Stimulated activated CD8-positive, alpha-beta memory T cell treated with anti-CD3 and anti-CD28 coated beads, Interleukin-4, amount 100 ng/mL, for 24 hours (primary cell): ENCODE data around the gene ZBTB7C.

ENCODE experiments used
- DNase-seq: peaks from one replicate; pipeline ENCODE4 v3.0.0-alpha.2; 2020; ENCODE audit warnings: low read depth

ZBTB7C gene

GRCh38 chr18:48085781-48086487, 323.2 kb downstream of the ZBTB7C start:
- no peak for DNase-seq

GRCh38 chr18:48084858-48085257, 324.3 kb downstream of the ZBTB7C start:
- DNase-seq: no peak

- DNase-seq: no peak
Measured at GRCh38 chr18:48084041-48084757, 325.0 kb downstream of the ZBTB7C start.

GRCh38 chr18:48080546-48080945, 328.6 kb downstream of the ZBTB7C start:
- no peak for DNase-seq

- DNase-seq: no peak
Measured at GRCh38 chr18:48079885-48080284, 329.3 kb downstream of the ZBTB7C start.

- DNase-seq: no peak
Measured at GRCh38 chr18:48078448-48078847, 330.7 kb downstream of the ZBTB7C start.

GRCh38 chr18:48077291-48077690, 331.9 kb downstream of the ZBTB7C start:
- DNase-seq: no peak

GRCh38 chr18:48076461-48076860, 332.7 kb downstream of the ZBTB7C start:
- DNase-seq: no peak

GRCh38 chr18:48075707-48076093, 333.5 kb downstream of the ZBTB7C start:
- DNase-seq: no peak

GRCh38 chr18:48074929-48075706, 334.1 kb downstream of the ZBTB7C start:
- DNase-seq: no peak

GRCh38 chr18:48073211-48073930, 335.8 kb downstream of the ZBTB7C start:
- DNase-seq: no peak

- no peak for DNase-seq
Measured at GRCh38 chr18:48072428-48073204, 336.6 kb downstream of the ZBTB7C start.

GRCh38 chr18:48068916-48069445, 340.2 kb downstream of the ZBTB7C start:
- DNase-seq: no peak

GRCh38 chr18:48066225-48066652, 342.9 kb downstream of the ZBTB7C start:
- DNase-seq: no peak

- no peak for DNase-seq
Measured at GRCh38 chr18:48065601-48065995, 343.6 kb downstream of the ZBTB7C start.

GRCh38 chr18:48064978-48065600, 344.1 kb downstream of the ZBTB7C start:
- no peak for DNase-seq

GRCh38 chr18:48061781-48062570, 347.2 kb downstream of the ZBTB7C start:
- DNase-seq: no peak

- no peak for DNase-seq
Measured at GRCh38 chr18:48060970-48061369, 348.2 kb downstream of the ZBTB7C start.

- no peak for DNase-seq
Measured at GRCh38 chr18:48060346-48060745, 348.8 kb downstream of the ZBTB7C start.
